PC-3 (cell line): ENCODE data around the gene CTRL.

Experiments used
- EZH2phosphoT487 ChIP-seq: fragments of 300-600 bp; sonication (generic); IDR thresholded peaks from 2 replicates; pipeline ENCODE4 v1.6.1; 2018; ENCODE audit warnings: mild to moderate bottlenecking, antibody characterized with exemption, low read length, borderline replicate concordance
- TF ChIP-seq, protein P1 (sequence below): fragments of 300-600 bp; sonication (generic); conservative IDR thresholded peaks from 2 replicates; pipeline ENCODE4 v1.5.1; 2017; ENCODE audit warnings: antibody characterized with exemption, low read depth, mild to moderate bottlenecking, low read length

DNA sequence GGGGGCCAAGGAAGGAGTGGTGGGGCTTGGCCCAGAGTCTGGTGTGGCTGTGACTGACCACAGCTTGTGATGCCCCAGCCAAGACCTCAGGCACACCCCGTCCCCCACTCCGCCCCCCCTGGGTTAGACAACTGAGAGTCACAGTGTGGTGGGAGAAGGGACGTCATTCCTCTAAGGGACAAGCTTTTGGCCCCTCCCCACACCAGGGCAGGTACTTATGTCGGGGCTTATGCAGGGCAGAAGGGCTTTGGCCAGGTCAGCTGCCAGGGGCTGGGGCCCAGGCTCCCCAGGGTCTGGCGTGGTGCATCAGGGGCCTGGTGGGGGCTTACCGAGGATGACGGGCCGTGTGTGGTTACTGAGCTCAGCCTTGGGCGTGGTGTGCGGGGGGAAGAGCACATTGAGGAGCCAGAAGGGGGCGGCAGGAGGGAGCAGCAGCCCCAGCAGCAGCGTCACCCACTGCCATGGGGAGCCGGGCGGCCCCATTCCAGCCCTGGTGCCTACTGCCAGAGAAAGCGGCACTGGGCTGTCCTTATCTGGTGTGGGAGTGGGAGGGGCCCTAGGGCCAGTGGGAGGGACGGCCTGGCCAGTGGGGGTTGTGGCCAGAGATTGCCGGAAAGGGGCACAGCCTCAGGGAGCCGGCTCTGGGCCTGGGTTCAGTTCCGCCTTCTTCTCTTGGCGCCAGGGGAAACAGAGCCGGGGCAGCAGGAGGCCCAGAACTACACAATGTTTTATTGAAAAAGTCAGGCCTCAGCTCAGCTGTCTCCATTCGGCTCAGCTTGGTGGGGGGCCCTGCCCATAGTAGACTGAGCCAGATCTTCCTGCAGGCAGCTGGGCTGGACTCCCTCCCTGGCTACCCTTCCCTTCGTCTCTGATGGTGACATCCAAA is 12.2 kb upstream of the CTRL start, which contains the start of gene LCAT:
- TF ChIP-seq, protein P1, sequence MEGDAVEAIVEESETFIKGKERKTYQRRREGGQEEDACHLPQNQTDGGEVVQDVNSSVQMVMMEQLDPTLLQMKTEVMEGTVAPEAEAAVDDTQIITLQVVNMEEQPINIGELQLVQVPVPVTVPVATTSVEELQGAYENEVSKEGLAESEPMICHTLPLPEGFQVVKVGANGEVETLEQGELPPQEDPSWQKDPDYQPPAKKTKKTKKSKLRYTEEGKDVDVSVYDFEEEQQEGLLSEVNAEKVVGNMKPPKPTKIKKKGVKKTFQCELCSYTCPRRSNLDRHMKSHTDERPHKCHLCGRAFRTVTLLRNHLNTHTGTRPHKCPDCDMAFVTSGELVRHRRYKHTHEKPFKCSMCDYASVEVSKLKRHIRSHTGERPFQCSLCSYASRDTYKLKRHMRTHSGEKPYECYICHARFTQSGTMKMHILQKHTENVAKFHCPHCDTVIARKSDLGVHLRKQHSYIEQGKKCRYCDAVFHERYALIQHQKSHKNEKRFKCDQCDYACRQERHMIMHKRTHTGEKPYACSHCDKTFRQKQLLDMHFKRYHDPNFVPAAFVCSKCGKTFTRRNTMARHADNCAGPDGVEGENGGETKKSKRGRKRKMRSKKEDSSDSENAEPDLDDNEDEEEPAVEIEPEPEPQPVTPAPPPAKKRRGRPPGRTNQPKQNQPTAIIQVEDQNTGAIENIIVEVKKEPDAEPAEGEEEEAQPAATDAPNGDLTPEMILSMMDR, result no peak
- no peak for TF ChIP-seq EZH2phosphoT487
